ENCODE measurements around the gene FFAR3. TPM values are rescaled to one million over a fixed set of nuclear protein-coding genes. Genes with fewer than 3 reads are reported as not detected.

FFAR3 gene
- total and polyA plus RNA-seq, 2 of the 8 experiments (the other 6 are each of a cell fraction or from before 2014, with no cell fraction given): not detected

- Histone ChIP-seq H2BK5ac (ENCODE audit: low read depth, low read length) (no peak overlapping the region), H2BK20ac (ENCODE audit: low read length) (no peak overlapping the region), H3K79me1 (ENCODE audit: low read depth, low read length) (no peaks in the 10 kb centered on the region), H2BK15ac (ENCODE audit: low read length) (no peak overlapping the region), H4K8ac (ENCODE audit: extremely low read depth, insufficient read depth, low read length) (no peak overlapping the region), H3K9me3 (ENCODE audit: insufficient read depth in 2 of 2, low read depth in 1 of 2, low read length in 1 of 2) (no peaks in the 10 kb centered on the region), H3K9ac (replicated peaks in 1 of 4; ENCODE audit: extremely low read depth in 1 of 4, low read depth in 3 of 4, low read length in 3 of 4) (no peak overlapping the region), H2BK120ac (replicated peaks; ENCODE audit: low read depth, low read length) (no peak overlapping the region), H4K20me1 (replicated peaks in 1 of 2; ENCODE audit: control insufficient read depth in 1 of 2, insufficient read depth in 2 of 2, low read length in 2 of 2) (no peaks in the 10 kb centered on the region), H2AK5ac (ENCODE audit: low read depth, low read length) (no peak overlapping the region), H3K4me1 (replicated peaks in 1 of 4; ENCODE audit: control insufficient read depth in 3 of 4, insufficient read depth in 4 of 4, low read length in 3 of 4) (no peaks in the 10 kb centered on the region; a peak in 1 of 7 replicates), H4K91ac (replicated peaks; ENCODE audit: insufficient read length, low read length) (no peak overlapping the region), H3K36me3 (ENCODE audit: control insufficient read depth in 2 of 4, insufficient read depth in 4 of 4, low read length in 3 of 4) (no peaks in the 10 kb centered on the region), H3K56ac (replicated peaks; ENCODE audit: insufficient read length, low read depth, low read length) (no peak overlapping the region), H3K14ac (ENCODE audit: insufficient read length) (no peak overlapping the region), H3K23me2 (ENCODE audit: low read depth, low read length) (no peaks in the 10 kb centered on the region), H3K79me2 (ENCODE audit: control insufficient read depth in 1 of 2, insufficient read depth in 2 of 2, low read length in 2 of 2) (no peaks in the 10 kb centered on the region), H4K5ac (ENCODE audit: insufficient read length, low read depth, low read length) (no peak overlapping the region), H3K18ac (ENCODE audit: extremely low read depth, low read length) (no peak overlapping the region), H2BK12ac (ENCODE audit: low read depth, low read length) (no peak overlapping the region), H3K27ac (ENCODE audit: low read depth, low read length) (no peak overlapping the region), H2AFZ (ENCODE audit: low read length) (no peak overlapping the region), H3K4me3 (ENCODE audit: extremely low read depth in 1 of 4, insufficient read depth in 2 of 4, low read depth in 3 of 4, low read length in 4 of 4) (no peak overlapping the region), H3K4ac (replicated peaks; ENCODE audit: insufficient read length, low read depth, low read length) (no peak overlapping the region), H3K23ac (ENCODE audit: insufficient read length) (no peak overlapping the region), H3K27me3 (replicated peaks in 1 of 4; ENCODE audit: control insufficient read depth in 3 of 4, extremely low read depth in 1 of 4, insufficient read depth in 3 of 4, low read length in 3 of 4) (no peaks in the 10 kb centered on the region), H3K4me2 (ENCODE audit: insufficient read depth in 1 of 2, low read depth in 2 of 2, low read length in 2 of 2) (no peak overlapping the region)
- peak in 1 of 2 experiments; percentile 38 for DNase-seq (ENCODE audit: low read depth in 1 of 2, low spot score in 2 of 2)
- TF ChIP-seq SP4 (IDR thresholded peaks at IDR 0.05; ENCODE audit: low read length): no peak
- 71% methylated on average over 6 of the region's 6 CpGs; no CpG with 5 or more reads in 1 of the 2 experiments for WGBS, 2 experiments (ENCODE audit: extremely low coverage in 1 of 2, insufficient coverage in 1 of 2, insufficient read length in 1 of 2, insufficient replicate concordance in 2 of 2, low coverage in 1 of 2, low lambda C conversion rate in 2 of 2, missing lambda C conversion rate in 1 of 2)
- POLR2A ChIA-PET (ENCODE audit: partially characterized antibody): no interaction called here
- CTCF ChIA-PET (ENCODE audit: partially characterized antibody): interaction anchor here (0.6 to 4.1 kb wide), 5 partner anchors 35 to 139 kb away, joined by 3 to 51 read pairs (median 6); no protein-coding TSS in a partner anchor
- no peak for FAIRE-seq
Observed at GRCh38 chr19:35355791-35356460, 2.3 kb upstream of the FFAR3 start.

All from H1 (cell line).